ENCODE measurements around the gene CD44. TPM values are rescaled to one million over a fixed set of nuclear protein-coding genes. Genes with fewer than 3 reads are reported as not detected.

Gene CD44
- total and polyA plus RNA-seq, 10 of the 15 experiments (the other 5 are each of a cell fraction or from before 2014, with no cell fraction given): 57.1 to 293 (median 120) TPM

DNA sequence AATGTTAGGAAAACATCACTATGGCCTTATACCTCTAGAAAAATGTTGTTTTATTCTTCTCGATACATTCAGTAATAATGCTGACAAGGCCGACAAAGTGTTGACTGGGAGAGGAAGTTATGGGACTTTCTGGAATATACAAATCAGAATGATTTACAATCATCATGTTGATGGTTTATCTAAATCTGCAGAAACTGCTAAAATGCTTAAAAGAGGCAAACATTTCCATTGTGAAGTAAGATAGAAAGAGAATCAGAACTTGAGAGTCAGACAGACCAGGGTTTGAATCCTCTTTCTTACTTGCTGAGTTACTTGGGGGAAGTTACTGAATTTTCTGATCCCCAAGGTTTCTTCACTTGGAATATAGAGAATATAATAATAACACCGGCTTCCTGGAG lies 89.4 kb downstream of the CD44 start:
- intact Hi-C loops (cut with micrococcal nuclease; ENCODE audit: unreplicated experiment) (no loop called here), in situ Hi-C loops (cut with MboI) (no loop called here)
- Histone ChIP-seq H3K9ac (ENCODE audit: control insufficient read depth, insufficient read depth, low read length) (no peak overlapping the region), H4K20me1 (ENCODE audit: control insufficient read depth, insufficient read depth) (no peaks in the 10 kb centered on the region), H3K4me2 (ENCODE audit: control insufficient read depth, insufficient read depth) (no peak overlapping the region), H3K79me2 (ENCODE audit: control insufficient read depth, insufficient read depth, low read length) (no peaks in the 10 kb centered on the region), H3K27ac (ENCODE audit: control insufficient read depth, insufficient read depth) (no peak overlapping the region), H3K36me3 (ENCODE audit: control insufficient read depth in 2 of 2, insufficient read depth in 2 of 2, low read length in 1 of 2) (peaks cover 0 to 1% of the 10 kb centered on the region in 2 experiments; a peak in 1 of 4 replicates), H2AFZ (ENCODE audit: control insufficient read depth, low read depth, low read length) (no peak overlapping the region), H3K4me1 (ENCODE audit: control insufficient read depth, insufficient read depth, low read length) (no peaks in the 10 kb centered on the region), H3K9me3 (replicated peaks; ENCODE audit: control insufficient read depth, insufficient read depth, low read length) (no peaks in the 10 kb centered on the region; the same call in 2 of the 3 replicates), H3K4me3 (no peak overlapping the region), H3K27me3 (replicated peaks in 1 of 2; ENCODE audit: control insufficient read depth in 2 of 2, insufficient read depth in 2 of 2, low read length in 1 of 2) (no peaks in the 10 kb centered on the region)
- DNase-seq (ENCODE audit: low read depth, low spot score) (no peak), ATAC-seq (no peak), FAIRE-seq (no peak)
- 92% methylated on average over 3 of the region's 3 CpGs for WGBS (ENCODE audit: insufficient coverage, insufficient replicate concordance, low lambda C conversion rate, missing lambda C conversion rate)
- BruUV-seq (replicated peaks): no TSS peak
- ChIA-PET RAD21 (ENCODE audit: unreplicated experiment) (no interaction called here), CTCF (interaction anchor here (1.7 kb wide), 1 partner anchor 77 kb away, joined by 7 read pairs; no protein-coding TSS in a partner anchor), POLR2A (no interaction called here), SMC1A (ENCODE audit: uncharacterized antibody, unreplicated experiment) (interaction anchor here (0.8 kb wide), 1 partner anchor 142 kb away, joined by 3 read pairs; no protein-coding TSS in a partner anchor)
- TF ChIP-seq NBN (IDR thresholded peaks at IDR 0.05): no peak
- no peak for TF ChIP-seq POLR2AphosphoS5 (IDR thresholded peaks at IDR 0.05; ENCODE audit: low read length)
- no peak for TF ChIP-seq ZBTB4 (CRISPR knock-in tag; IDR thresholded peaks at IDR 0.05)
- no peak for TF ChIP-seq IRF3 (IDR thresholded peaks at IDR 0.05)

Data from GM12878 (cell line).